HG03064 (cell line): ENCODE data around the gene ACSS1.
"Not testable (repeated sequence)": the region's sequence is repeated elsewhere in the genome, so short reads cannot be mapped to it uniquely, and the experiment has no call there.

Experiments
- ATAC-seq: cut with Tn5 transposase; IDR thresholded peaks from one replicate; pipeline ENCODE4 v1.9.1; 2021; ENCODE audit warnings: low read depth; ENCODE audit not compliant: unreplicated experiment

Gene ACSS1

GRCh38 chr20:25015986-25016385 lies 42.0 kb downstream of the ACSS1 start:
- no peak for ATAC-seq

- no peak for ATAC-seq
Measured at GRCh38 chr20:25014816-25015215, 43.1 kb downstream of the ACSS1 start.

GRCh38 chr20:25013478-25014380 lies 44.2 kb downstream of the ACSS1 start:
- no peak for ATAC-seq

- no peak for ATAC-seq
Measured at GRCh38 chr20:25012616-25013189, 45.2 kb downstream of the ACSS1 start.

- ATAC-seq, result no peak
Measured at GRCh38 chr20:25011831-25012241, 46.1 kb downstream of the ACSS1 start.

- no peak for ATAC-seq
Measured at GRCh38 chr20:25011261-25011660, 46.7 kb downstream of the ACSS1 start.

- no peak for ATAC-seq
Measured at GRCh38 chr20:25009218-25010145, 48.5 kb downstream of the ACSS1 start.

- ATAC-seq, result no peak
Measured at GRCh38 chr20:25008388-25009217, 49.3 kb downstream of the ACSS1 start.

GRCh38 chr20:25007491-25008305 lies 50.2 kb downstream of the ACSS1 start:
- no peak for ATAC-seq

GRCh38 chr20:25006431-25007167 lies 51.3 kb downstream of the ACSS1 start:
- no peak for ATAC-seq

GRCh38 chr20:25005661-25006060 lies 52.3 kb downstream of the ACSS1 start:
- ATAC-seq, result no peak

- no peak for ATAC-seq
Measured at GRCh38 chr20:25005220-25005619, 52.7 kb downstream of the ACSS1 start.

GRCh38 chr20:25003002-25003401 lies 54.9 kb downstream of the ACSS1 start:
- no peak for ATAC-seq

- not testable (repeated sequence) for ATAC-seq
Measured at GRCh38 chr20:25001323-25001722, 56.6 kb downstream of the ACSS1 start.

GRCh38 chr20:25000268-25000801 lies 57.6 kb downstream of the ACSS1 start:
- no peak for ATAC-seq

GRCh38 chr20:24999568-24999967 lies 58.4 kb downstream of the ACSS1 start:
- no peak for ATAC-seq

- no peak for ATAC-seq
Measured at GRCh38 chr20:24998631-24999445, 59.1 kb downstream of the ACSS1 start.
